HUES64 (cell line): Measurements from ENCODE around the gene KMT5B.

Source experiments
- H3K27ac ChIP-seq: 2 replicates; pipeline ENCODE4 v1.7.0; 2013; ENCODE audit warnings: low read depth, low read length, inconsistent platforms
- H3K27me3 ChIP-seq: 2 replicates; pipeline ENCODE4 v1.6.1; 2013; ENCODE audit warnings: mild to moderate bottlenecking, low read length; ENCODE audit not compliant: insufficient read depth
- H3K36me3 ChIP-seq: 2 replicates; pipeline ENCODE4 v1.6.1; 2013; ENCODE audit warnings: mild to moderate bottlenecking, low read length; ENCODE audit not compliant: insufficient read depth
- H3K4me1 ChIP-seq: 2 replicates; pipeline ENCODE4 v1.6.1; 2013; ENCODE audit warnings: mild to moderate bottlenecking, low read length, moderate library complexity; ENCODE audit not compliant: insufficient read depth
- H3K4me3 ChIP-seq: 2 replicates; pipeline ENCODE4 v1.5.1; 2013; ENCODE audit warnings: mild to moderate bottlenecking, low read length, moderate library complexity
- H3K9ac ChIP-seq: 2 replicates; pipeline ENCODE4 v1.6.1; 2013; ENCODE audit warnings: mild to moderate bottlenecking, low read depth, low read length
- H3K9me3 ChIP-seq: 2 replicates; pipeline ENCODE4 v1.6.1; 2013; ENCODE audit warnings: low read depth, low read length; ENCODE audit not compliant: insufficient read depth
- WGBS: fragments of 150-250, 120-280 bp; methylation state at CpG from one replicate; pipeline ENCODE4 v1.1.7; 2013; ENCODE audit warnings: missing lambda C conversion rate; 5-methylcytosine and 5-hydroxymethylcytosine counted together

KMT5B gene

DNA sequence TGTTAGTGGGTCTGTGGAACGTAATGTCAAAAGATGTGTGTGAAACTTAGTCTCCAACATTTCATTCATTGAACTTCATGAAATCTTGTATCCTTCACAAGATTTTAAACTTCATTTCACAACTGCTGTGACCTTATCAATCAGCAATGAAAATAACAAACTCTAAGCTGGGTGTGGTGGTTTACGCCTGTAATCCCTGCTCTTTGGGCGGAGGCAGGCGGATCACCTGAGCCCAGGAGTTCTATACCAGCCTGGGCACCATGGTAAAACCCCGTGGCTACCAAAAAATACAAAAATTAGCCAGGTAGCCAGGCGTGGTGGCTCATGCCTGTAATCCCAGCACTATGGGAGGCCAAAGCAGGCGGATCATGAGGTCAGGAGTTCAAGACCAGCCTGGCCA, 97.0 kb downstream of the KMT5B start:
- Histone ChIP-seq H3K9me3 (no peaks in the 10 kb centered on the region), H3K9ac (no peak overlapping the region), H3K36me3 (peaks cover 11% of the 10 kb centered on the region), H3K27me3 (no peaks in the 10 kb centered on the region), H3K4me1 (peaks cover 22% of the 10 kb centered on the region), H3K4me3 (no peak overlapping the region), H3K27ac (no peak overlapping the region)
- WGBS = 96% methylated on average over 6 of the region's 7 CpGs

- no peak overlapping the region for H3K27ac ChIP-seq
- 96% methylated on average over 1 of the region's 1 CpG for WGBS
- no peaks in the 10 kb centered on the region for H3K9me3 ChIP-seq
- H3K36me3 ChIP-seq = peaks cover 11% of the 10 kb centered on the region
- H3K9ac ChIP-seq = no peak overlapping the region
- no peak overlapping the region for H3K4me3 ChIP-seq
- H3K27me3 ChIP-seq = no peaks in the 10 kb centered on the region
- H3K4me1 ChIP-seq = peaks cover 22% of the 10 kb centered on the region
These were observed 97.8 kb downstream of the KMT5B start for GRCh38 chr11:68115285-68115684.

DNA sequence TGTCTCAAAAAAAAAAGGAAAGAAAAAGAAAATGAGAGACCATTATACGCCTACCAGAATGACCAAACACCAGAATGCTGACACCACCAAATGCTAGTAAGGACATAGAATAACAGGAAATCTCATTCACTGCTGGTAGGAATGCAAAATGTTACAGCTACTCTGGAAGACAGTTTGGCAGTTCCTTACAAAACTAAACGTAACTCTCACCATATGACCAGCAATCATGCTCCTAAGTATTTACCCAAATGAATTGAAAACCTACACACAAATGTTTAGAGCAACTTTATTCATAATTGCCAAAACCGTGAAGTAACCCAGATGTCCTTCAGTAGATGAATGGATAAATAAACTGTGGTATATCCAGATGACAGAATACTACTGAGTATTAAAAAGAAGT, 99.1 kb downstream of the KMT5B start:
- 89% methylated on average over 3 of the region's 3 CpGs for WGBS
- H3K27ac ChIP-seq = no peak overlapping the region
- no peak overlapping the region for H3K4me3 ChIP-seq
- H3K4me1 ChIP-seq = peaks cover 16% of the 10 kb centered on the region
- H3K9ac ChIP-seq = no peak overlapping the region
- H3K36me3 ChIP-seq = peaks cover 18% of the 10 kb centered on the region
- H3K9me3 ChIP-seq = no peaks in the 10 kb centered on the region
- H3K27me3 ChIP-seq = no peaks in the 10 kb centered on the region

- Histone ChIP-seq H3K27me3 (no peaks in the 10 kb centered on the region), H3K27ac (no peak overlapping the region), H3K4me1 (peaks cover 7% of the 10 kb centered on the region; the same call in 1 of the 2 replicates), H3K4me3 (no peak overlapping the region), H3K9me3 (no peaks in the 10 kb centered on the region), H3K36me3 (peaks cover 15% of the 10 kb centered on the region), H3K9ac (no peak overlapping the region)
- 90% methylated on average over 10 of the region's 10 CpGs for WGBS
These were observed 105.4 kb downstream of the KMT5B start for GRCh38 chr11:68107689-68108088.

GRCh38 chr11:68106165-68106940, 106.7 kb downstream of the KMT5B start:
- H3K9me3 ChIP-seq = no peaks in the 10 kb centered on the region
- 86% methylated on average over 8 of the region's 8 CpGs for whole genome bisulfite sequencing
- H3K9ac ChIP-seq = no peak overlapping the region
- peaks cover 7% of the 10 kb centered on the region; the same call in 1 of the 2 replicates for H3K4me1 ChIP-seq
- no peaks in the 10 kb centered on the region for H3K27me3 ChIP-seq
- no peak overlapping the region for H3K27ac ChIP-seq
- peaks cover 17% of the 10 kb centered on the region for H3K36me3 ChIP-seq
- H3K4me3 ChIP-seq = no peak overlapping the region
